B cell (primary cell): ENCODE data around the gene AGAP1.

Source experiments
- EZH2 ChIP-seq: IDR thresholded peaks from 2 replicates; pipeline ENCODE4 v1.6.1; 2012; ENCODE audit warnings: borderline replicate concordance, low read depth, mild to moderate bottlenecking, moderate library complexity, low read length; ENCODE audit not compliant: insufficient read depth, poor library complexity, severe bottlenecking
- TF ChIP-seq, protein P1 (sequence below): fragments of 200-600 bp; IDR thresholded peaks from one replicate; pipeline ENCODE4 v1.8.0; 2022; ENCODE audit warnings: antibody characterized with exemption, mild to moderate bottlenecking

GRCh38 chr2:236162031-236162845, 668.4 kb downstream of the AGAP1 start:
- TF ChIP-seq, protein P1, sequence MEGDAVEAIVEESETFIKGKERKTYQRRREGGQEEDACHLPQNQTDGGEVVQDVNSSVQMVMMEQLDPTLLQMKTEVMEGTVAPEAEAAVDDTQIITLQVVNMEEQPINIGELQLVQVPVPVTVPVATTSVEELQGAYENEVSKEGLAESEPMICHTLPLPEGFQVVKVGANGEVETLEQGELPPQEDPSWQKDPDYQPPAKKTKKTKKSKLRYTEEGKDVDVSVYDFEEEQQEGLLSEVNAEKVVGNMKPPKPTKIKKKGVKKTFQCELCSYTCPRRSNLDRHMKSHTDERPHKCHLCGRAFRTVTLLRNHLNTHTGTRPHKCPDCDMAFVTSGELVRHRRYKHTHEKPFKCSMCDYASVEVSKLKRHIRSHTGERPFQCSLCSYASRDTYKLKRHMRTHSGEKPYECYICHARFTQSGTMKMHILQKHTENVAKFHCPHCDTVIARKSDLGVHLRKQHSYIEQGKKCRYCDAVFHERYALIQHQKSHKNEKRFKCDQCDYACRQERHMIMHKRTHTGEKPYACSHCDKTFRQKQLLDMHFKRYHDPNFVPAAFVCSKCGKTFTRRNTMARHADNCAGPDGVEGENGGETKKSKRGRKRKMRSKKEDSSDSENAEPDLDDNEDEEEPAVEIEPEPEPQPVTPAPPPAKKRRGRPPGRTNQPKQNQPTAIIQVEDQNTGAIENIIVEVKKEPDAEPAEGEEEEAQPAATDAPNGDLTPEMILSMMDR = no peak
- TF ChIP-seq EZH2 = no peak
